Measurements from ENCODE around the gene SMAD7.

SMAD7 gene

GRCh38 chr18:48929212-48929612 is 21.6 kb downstream of the SMAD7 start:
- no peak for DNase-seq

GRCh38 chr18:48928787-48929186 is 22.0 kb downstream of the SMAD7 start:
- no peak for DNase-seq

- DNase-seq, result no peak
Measured at GRCh38 chr18:48927286-48928080, 23.3 kb downstream of the SMAD7 start.

- no peak for DNase-seq
Measured at GRCh38 chr18:48926420-48926857, 24.3 kb downstream of the SMAD7 start.

GRCh38 chr18:48925491-48925780 is 25.3 kb downstream of the SMAD7 start:
- DNase-seq, result no peak

GRCh38 chr18:48924630-48925490 is 25.9 kb downstream of the SMAD7 start:
- no peak for DNase-seq

- DNase-seq, result no peak
Measured at GRCh38 chr18:48923746-48924629, 26.8 kb downstream of the SMAD7 start.

- no peak for DNase-seq
Measured at GRCh38 chr18:48922801-48923730, 27.7 kb downstream of the SMAD7 start.

GRCh38 chr18:48922226-48922800 is 28.5 kb downstream of the SMAD7 start:
- no peak for DNase-seq

GRCh38 chr18:48921305-48922225 is 29.2 kb downstream of the SMAD7 start:
- no peak for DNase-seq

- no peak for DNase-seq
Measured at GRCh38 chr18:48920408-48921038, 30.2 kb downstream of the SMAD7 start.

- no peak for DNase-seq
Measured at GRCh38 chr18:48919547-48919946, 31.2 kb downstream of the SMAD7 start.

GRCh38 chr18:48918660-48919456 is 31.9 kb downstream of the SMAD7 start:
- no peak for DNase-seq

- no peak for DNase-seq
Measured at GRCh38 chr18:48917579-48918517, 32.9 kb downstream of the SMAD7 start.

- no peak for DNase-seq
Measured at GRCh38 chr18:48915626-48916425, 34.9 kb downstream of the SMAD7 start.

- no peak for DNase-seq
Measured at GRCh38 chr18:48914581-48915251, 36.0 kb downstream of the SMAD7 start.

Data from GOT3 (cell line).